Peyer's patch (tissue), 4 donors: ENCODE data around the gene HEXB. TPM values are rescaled to one million over a fixed set of nuclear protein-coding genes. Genes with fewer than 3 reads are reported as not detected.
"Not testable (repeated sequence)": the region's sequence is repeated elsewhere in the genome, so short reads cannot be mapped to it uniquely, and the experiment has no call there.

ENCODE experiments used
- DNase-seq, 3 donors: peaks; one replicate each; pipeline ENCODE4 v3.0.0-alpha.2; 2017 to 2019
- H3K27ac ChIP-seq, 4 donors: fragments of 200-600 bp; sonication (generic); one replicate each; pipeline ENCODE4 v1.5.1; 2016 to 2019
- H3K27me3 ChIP-seq, 2 donors: fragments of 200-600 bp; sonication (generic); one replicate each; pipeline ENCODE4 v1.5.1; 2019
- H3K36me3 ChIP-seq, 3 donors: fragments of 200-600 bp; sonication (generic); one replicate each; pipeline ENCODE4 v1.5.1; 2016 to 2019
- H3K4me1 ChIP-seq, 4 donors: fragments of 200-600 bp; sonication (generic); one replicate each; pipeline ENCODE4 v1.5.1; 2016 to 2019
- H3K4me3 ChIP-seq, 4 donors: fragments of 200-600 bp; sonication (generic); 1 replicate in 3 of 4; 2 replicates in 1 of 4; pipeline ENCODE4 v1.5.1; 2016 to 2019; ENCODE audit warnings: mild to moderate bottlenecking in 1 of 4
- H3K9me3 ChIP-seq, 4 donors: fragments of 200-600 bp; sonication (generic); one replicate each; pipeline ENCODE4 v1.5.1; 2016 to 2019; ENCODE audit warnings: mild to moderate bottlenecking in 1 of 4
- CTCF ChIP-seq, 6 experiments: fragments of 450-650 bp in 4 of 6; fragments of 200-600 bp in 2 of 6; sonication (generic) in 1 of 6; IDR thresholded peaks; one replicate each; pipeline ENCODE4 v1.5.1; 2017 to 2019; ENCODE audit warnings: antibody characterized with exemption in 6 of 6, mild to moderate bottlenecking in 3 of 6, moderate library complexity in 1 of 6
- POLR2A ChIP-seq, 2 donors: fragments of 450-650 bp; IDR thresholded peaks; one replicate each; pipeline ENCODE4 v1.5.1; 2017; ENCODE audit warnings: antibody characterized with exemption in 2 of 2, mild to moderate bottlenecking in 2 of 2, moderate library complexity in 2 of 2
- total RNA-seq, 4 donors: library from RNA; depleted of rRNA; stranded (reverse); fragments of >200 nt; gene quantifications; one replicate each; pipeline ENCODE4 v1.1.0, GENCODE V29; 2016

HEXB gene
- total RNA-seq, 4 donors from 2014 or later = 99.0 to 143 (median 125) TPM

- DNase-seq = no peak
- Histone ChIP-seq H3K27me3 (no peaks in the 10 kb centered on the region), H3K9me3 (no peaks in the 10 kb centered on the region), H3K27ac (no peak overlapping the region), H3K4me1 (no peaks in the 10 kb centered on the region), H3K36me3 (peaks cover 0 to 91% (median 0%) of the 10 kb centered on the region in 3 donors), H3K4me3 (no peak overlapping the region)
- TF ChIP-seq CTCF (IDR thresholded peaks at IDR 0.05) = no peak
- TF ChIP-seq POLR2A (IDR thresholded peaks at IDR 0.05) = no peak
Measured at GRCh38 chr5:74722271-74722670, 37.2 kb downstream of the HEXB start.

GRCh38 chr5:74725331-74725730 lies 40.3 kb downstream of the HEXB start:
- Histone ChIP-seq H3K9me3 (no peaks in the 10 kb centered on the region), H3K4me1 (no peaks in the 10 kb centered on the region), H3K36me3 (peaks cover 0 to 95% (median 0%) of the 10 kb centered on the region in 3 donors), H3K27me3 (no peaks in the 10 kb centered on the region), H3K27ac (no peak overlapping the region), H3K4me3 (no peak overlapping the region)
- DNase-seq = no peak
- TF ChIP-seq CTCF (IDR thresholded peaks at IDR 0.05) (no peak), POLR2A (IDR thresholded peaks at IDR 0.05) (no peak)

DNA sequence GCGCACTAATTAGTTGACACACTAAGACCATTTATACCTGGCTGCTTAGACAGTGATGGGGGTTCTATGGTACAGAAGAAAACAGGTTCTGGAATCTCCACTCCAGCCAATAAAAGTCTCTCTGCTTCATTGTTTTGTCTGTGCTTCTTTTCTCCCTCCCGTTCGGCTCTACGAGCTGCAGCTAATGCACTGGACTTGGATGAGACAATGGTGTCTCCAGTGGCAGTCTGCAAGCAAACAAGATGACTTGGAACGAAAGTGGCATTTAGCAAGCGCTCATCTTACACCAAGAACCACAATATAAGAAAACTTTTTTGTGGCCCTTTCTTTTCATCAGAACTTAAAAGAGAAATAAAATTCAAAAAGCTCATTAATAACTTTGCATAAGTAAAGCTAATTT lies 51.7 kb downstream of the HEXB start:
- Histone ChIP-seq H3K27me3 (no peaks in the 10 kb centered on the region), H3K36me3 (peaks cover 0 to 77% (median 0%) of the 10 kb centered on the region in 3 donors), H3K4me1 (no peaks in the 10 kb centered on the region), H3K4me3 (no peak overlapping the region), H3K27ac (no peak overlapping the region), H3K9me3 (no peaks in the 10 kb centered on the region)
- no peak for DNase-seq
- TF ChIP-seq POLR2A (IDR thresholded peaks at IDR 0.05) (no peak), CTCF (IDR thresholded peaks at IDR 0.05) (no peak)

- no peak for TF ChIP-seq CTCF (IDR thresholded peaks at IDR 0.05)
- TF ChIP-seq POLR2A (IDR thresholded peaks at IDR 0.05) = no peak
- Histone ChIP-seq H3K4me1 (no peaks in the 10 kb centered on the region), H3K9me3 (no peaks in the 10 kb centered on the region), H3K4me3 (no peak overlapping the region), H3K36me3 (peaks cover 0 to 74% (median 0%) of the 10 kb centered on the region in 3 donors), H3K27ac (no peak overlapping the region), H3K27me3 (no peaks in the 10 kb centered on the region)
- DNase-seq = no peak
Measured at GRCh38 chr5:74738406-74738805, 53.4 kb downstream of the HEXB start.

DNA sequence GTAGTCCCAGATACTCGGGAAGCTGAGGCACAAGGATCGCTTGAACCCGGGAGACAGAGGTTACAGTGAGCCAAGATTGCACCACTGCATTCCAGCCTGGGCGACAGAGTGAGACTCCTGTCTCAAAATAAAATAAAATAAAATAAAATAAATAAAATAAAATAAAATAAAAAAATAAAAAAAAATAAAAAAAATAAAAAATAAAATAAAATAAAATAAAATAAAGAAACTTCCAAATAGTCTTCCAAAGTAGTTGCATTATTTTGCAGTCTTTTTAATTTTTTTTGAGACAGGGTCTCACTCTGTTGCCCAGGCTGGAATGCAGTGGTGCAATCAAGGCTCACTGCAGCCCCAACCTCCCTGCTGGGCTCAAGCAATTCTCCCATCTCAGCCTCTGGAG lies 63.7 kb downstream of the HEXB start:
- peaks cover 0 to 78% (median 0%) of the 10 kb centered on the region in 3 donors for H3K36me3 ChIP-seq

DNA sequence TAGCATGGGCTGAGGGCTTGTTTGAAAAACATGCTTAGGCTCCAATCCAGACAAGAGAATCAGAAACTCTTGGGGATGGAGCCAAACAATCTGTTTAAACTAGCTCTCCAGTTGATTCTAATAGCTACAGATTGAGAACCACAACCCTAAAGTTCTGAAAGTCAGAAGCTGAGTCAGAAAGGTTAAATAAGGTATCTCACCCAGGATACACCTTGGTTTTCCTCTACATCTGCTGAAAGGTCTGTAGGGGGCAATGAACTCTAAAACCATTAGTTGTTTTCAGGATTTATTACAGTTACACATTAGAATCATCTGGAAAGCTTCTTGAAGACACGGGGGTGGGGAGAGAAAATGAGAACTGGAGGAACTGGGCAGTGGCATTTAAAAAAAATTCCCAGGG lies 76.2 kb downstream of the HEXB start:
- no peaks in the 10 kb centered on the region for H3K27me3 ChIP-seq
- no peak for DNase-seq
- H3K4me1 ChIP-seq = peaks cover 0 to 20% (median 2%) of the 10 kb centered on the region in 4 donors
- no peak overlapping the region for H3K4me3 ChIP-seq
- peaks cover 0 to 52% (median 0%) of the 10 kb centered on the region in 3 donors for H3K36me3 ChIP-seq
- no peak for TF ChIP-seq POLR2A (IDR thresholded peaks at IDR 0.05)
- no peak for TF ChIP-seq CTCF (IDR thresholded peaks at IDR 0.05)
- H3K27ac ChIP-seq = no peak overlapping the region
- H3K9me3 ChIP-seq = no peaks in the 10 kb centered on the region

More for the DNA sequence above, 63.7 kb downstream of the HEXB start:
- H3K27ac ChIP-seq, H3K4me3 ChIP-seq, DNase-seq, H3K27me3 ChIP-seq, H3K9me3 ChIP-seq, H3K4me1 ChIP-seq: not testable (repeated sequence)
